MG63 (cell line): ENCODE results near the gene WDR72. TPM values are rescaled to one million over a fixed set of nuclear protein-coding genes. Genes with fewer than 3 reads are reported as not detected.
"Not testable (repeated sequence)": the region's sequence is repeated elsewhere in the genome, so short reads cannot be mapped to it uniquely, and the experiment has no call there.

Experiments used
- DNase-seq: peaks from one replicate; pipeline ENCODE4 v3.0.0-alpha.2; 2020
- H3K27me3 ChIP-seq: fragments of 250-450 bp; sonication (Bioruptor Pico); 2 replicates; pipeline ENCODE4 v1.5.1; 2020; ENCODE audit warnings: mild to moderate bottlenecking, moderate library complexity
- H3K36me3 ChIP-seq: fragments of 250-450 bp; sonication (Bioruptor Pico); 2 replicates; pipeline ENCODE4 v1.5.1; 2020; ENCODE audit warnings: mild to moderate bottlenecking, moderate library complexity
- H3K4me3 ChIP-seq: fragments of 250-450 bp; sonication (Bioruptor Pico); 2 replicates; pipeline ENCODE4 v1.5.1; 2020; ENCODE audit warnings: mild to moderate bottlenecking, moderate library complexity
- H3K9me3 ChIP-seq: fragments of 250-450 bp; sonication (Bioruptor Pico); 2 replicates; pipeline ENCODE4 v1.5.1; 2020; ENCODE audit warnings: mild to moderate bottlenecking, moderate library complexity
- total RNA-seq: library from RNA; depleted of rRNA; stranded (reverse); fragments of >200 nt; shearing (Covaris generic); gene quantifications from 2 replicates; pipeline ENCODE4 v1.2.3, GENCODE V29; 2014; ENCODE audit warnings: low replicate concordance

The WDR72 gene
- total RNA-seq, 1 experiment from 2014 or later: not detected

GRCh38 chr15:53721334-53722087 is 38.0 kb downstream of the WDR72 start:
- no peaks in the 10 kb centered on the region for H3K9me3 ChIP-seq
- no peak for DNase-seq

DNA sequence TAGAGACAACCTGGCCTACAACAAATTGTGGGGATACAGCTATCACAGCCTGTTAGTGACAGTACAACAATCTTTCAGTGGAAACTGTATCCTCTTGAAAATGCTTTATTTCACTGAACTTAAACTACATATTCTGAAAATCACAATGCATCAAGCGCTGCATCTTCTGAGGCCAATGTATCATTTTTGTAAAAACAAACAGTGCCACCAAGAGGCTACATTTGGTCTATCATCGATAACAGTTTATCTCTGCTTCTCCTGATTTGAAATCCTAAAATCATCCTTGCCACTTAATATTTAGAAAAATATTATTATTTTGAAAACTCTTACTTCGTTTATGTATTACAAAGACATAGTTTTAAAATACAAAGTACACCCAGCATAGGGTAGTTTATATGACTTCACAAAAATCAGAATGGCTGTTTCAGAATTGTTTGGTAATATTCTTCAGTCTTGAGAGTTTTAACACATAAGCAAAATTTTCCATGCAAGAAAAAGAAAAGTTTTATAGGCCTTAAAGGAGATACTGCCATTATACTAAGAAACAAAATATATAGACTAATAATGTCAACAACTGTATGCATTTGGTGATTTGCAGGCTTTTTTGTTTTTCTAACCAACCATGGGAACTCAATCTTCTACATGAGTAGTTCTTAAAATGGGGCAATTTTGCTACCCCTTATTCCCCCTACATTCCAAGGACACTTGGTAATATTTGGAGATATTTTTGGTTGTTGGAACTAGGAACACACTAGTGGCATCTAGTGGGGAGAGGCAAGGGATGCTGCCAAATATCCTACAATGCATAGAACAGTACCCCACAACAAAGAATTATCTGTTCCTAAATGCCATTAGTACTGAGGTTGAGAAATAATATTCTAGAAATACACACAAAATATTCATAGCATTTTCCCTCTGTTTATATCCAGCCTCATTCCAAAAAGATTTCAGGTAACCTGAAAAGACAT is 42.3 kb downstream of the WDR72 start:
- Histone ChIP-seq H3K36me3 (no peaks in the 10 kb centered on the region), H3K27me3 (peaks cover 13% of the 10 kb centered on the region), H3K4me3 (no peak overlapping the region), H3K9me3 (no peaks in the 10 kb centered on the region)
- DNase-seq: no peak

More at GRCh38 chr15:53721334-53722087, 38.0 kb downstream of the WDR72 start:
- Histone ChIP-seq H3K36me3 (no peaks in the 10 kb centered on the region), H3K4me3 (no peak overlapping the region), H3K27me3 (peaks cover 13% of the 10 kb centered on the region)

GRCh38 chr15:53713218-53713617 is 46.2 kb downstream of the WDR72 start:
- Histone ChIP-seq H3K9me3 (no peaks in the 10 kb centered on the region), H3K27me3 (peaks cover 25% of the 10 kb centered on the region), H3K36me3 (no peaks in the 10 kb centered on the region), H3K4me3 (no peak overlapping the region)
- DNase-seq: no peak

GRCh38 chr15:53710906-53711305 is 48.6 kb downstream of the WDR72 start:
- no peak for DNase-seq
- H3K9me3 ChIP-seq: no peaks in the 10 kb centered on the region
- H3K36me3 ChIP-seq: no peaks in the 10 kb centered on the region
- H3K27me3 ChIP-seq: peaks cover 25% of the 10 kb centered on the region
- no peak overlapping the region for H3K4me3 ChIP-seq

GRCh38 chr15:53709821-53710220 is 49.6 kb downstream of the WDR72 start:
- H3K9me3 ChIP-seq: no peaks in the 10 kb centered on the region
- no peaks in the 10 kb centered on the region for H3K36me3 ChIP-seq
- H3K27me3 ChIP-seq: peaks cover 21% of the 10 kb centered on the region
- no peak overlapping the region for H3K4me3 ChIP-seq
- DNase-seq: no peak

DNA sequence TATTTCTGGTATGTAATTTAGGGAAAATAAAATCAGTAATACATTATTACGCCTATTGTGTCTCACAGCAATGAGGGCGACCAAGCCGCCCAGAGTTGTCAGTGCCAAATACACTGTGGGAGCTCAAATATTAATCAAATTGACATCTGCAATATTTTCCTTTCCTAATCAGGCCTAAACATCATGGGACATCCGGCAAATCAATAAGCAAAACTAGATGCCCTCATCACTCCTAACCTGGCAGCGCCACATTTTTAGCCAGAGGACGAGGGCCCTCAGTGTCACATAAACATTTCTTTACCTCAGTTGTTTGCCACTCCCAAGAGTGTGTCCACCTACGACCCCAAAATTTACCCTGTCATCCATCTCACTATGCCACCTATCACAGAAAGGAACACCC is 64.1 kb downstream of the WDR72 start:
- Histone ChIP-seq H3K4me3 (no peak overlapping the region), H3K9me3 (no peaks in the 10 kb centered on the region), H3K36me3 (no peaks in the 10 kb centered on the region), H3K27me3 (peaks cover 5% of the 10 kb centered on the region; the same call in 1 of the 2 replicates)
- DNase-seq: no peak

- no peak for DNase-seq
- Histone ChIP-seq H3K27me3 (0 out of 2 replicates have a peak, but pooled peaks cover 2% of the 10 kb centered on the region), H3K4me3 (no peak overlapping the region)
These were observed 65.0 kb downstream of the WDR72 start for GRCh38 chr15:53694476-53694874.

GRCh38 chr15:53693729-53694475 is 65.6 kb downstream of the WDR72 start:
- Histone ChIP-seq H3K27me3 (0 out of 2 replicates have a peak, but pooled peaks cover 2% of the 10 kb centered on the region), H3K9me3 (no peaks in the 10 kb centered on the region), H3K36me3 (no peaks in the 10 kb centered on the region), H3K4me3 (no peak overlapping the region)
- peak; percentile 47 for DNase-seq

More at GRCh38 chr15:53694476-53694874, 65.0 kb downstream of the WDR72 start:
- Histone ChIP-seq H3K9me3 (no peaks in the 10 kb centered on the region), H3K36me3 (no peaks in the 10 kb centered on the region)

GRCh38 chr15:53684162-53684561 is 75.3 kb downstream of the WDR72 start:
- not testable (repeated sequence) for H3K9me3 ChIP-seq, DNase-seq, H3K4me3 ChIP-seq, H3K27me3 ChIP-seq, H3K36me3 ChIP-seq

DNA sequence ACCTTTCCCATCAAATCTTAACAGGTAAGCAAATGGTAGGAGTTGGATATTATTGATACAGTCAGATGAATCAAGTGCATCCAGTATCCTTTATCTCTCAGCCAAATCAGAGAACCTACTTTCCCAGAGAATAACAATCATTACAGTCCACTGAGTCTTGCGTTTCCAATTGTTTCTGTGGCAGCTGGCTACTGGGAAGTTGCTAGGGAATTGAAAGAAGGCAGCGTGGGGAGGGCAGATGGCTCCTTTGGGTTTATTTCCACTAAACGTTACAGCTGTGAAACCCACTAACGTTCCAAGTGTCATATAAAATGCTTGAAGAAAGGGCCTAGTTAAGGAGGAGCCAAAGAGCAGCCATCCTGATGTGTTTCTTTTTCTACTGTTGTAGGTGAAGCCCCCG is 78.4 kb downstream of the WDR72 start:
- no peaks in the 10 kb centered on the region for H3K27me3 ChIP-seq
- DNase-seq: no peak

GRCh38 chr15:53675832-53676231 is 83.6 kb downstream of the WDR72 start:
- Histone ChIP-seq H3K9me3 (no peaks in the 10 kb centered on the region), H3K4me3 (no peak overlapping the region), H3K36me3 (no peaks in the 10 kb centered on the region), H3K27me3 (no peaks in the 10 kb centered on the region)
- no peak for DNase-seq

More for the DNA sequence above, 78.4 kb downstream of the WDR72 start:
- no peaks in the 10 kb centered on the region for H3K9me3 ChIP-seq
- no peak overlapping the region for H3K4me3 ChIP-seq
- no peaks in the 10 kb centered on the region for H3K36me3 ChIP-seq

- DNase-seq: no peak
- Histone ChIP-seq H3K4me3 (no peak overlapping the region), H3K36me3 (no peaks in the 10 kb centered on the region), H3K27me3 (no peaks in the 10 kb centered on the region), H3K9me3 (no peaks in the 10 kb centered on the region)
These were observed 87.9 kb downstream of the WDR72 start for GRCh38 chr15:53671545-53671944.

GRCh38 chr15:53670701-53671100 is 88.8 kb downstream of the WDR72 start:
- no peak for DNase-seq
- Histone ChIP-seq H3K4me3 (no peak overlapping the region), H3K36me3 (no peaks in the 10 kb centered on the region), H3K27me3 (peaks cover 2% of the 10 kb centered on the region; the same call in 1 of the 2 replicates), H3K9me3 (no peaks in the 10 kb centered on the region)

DNA sequence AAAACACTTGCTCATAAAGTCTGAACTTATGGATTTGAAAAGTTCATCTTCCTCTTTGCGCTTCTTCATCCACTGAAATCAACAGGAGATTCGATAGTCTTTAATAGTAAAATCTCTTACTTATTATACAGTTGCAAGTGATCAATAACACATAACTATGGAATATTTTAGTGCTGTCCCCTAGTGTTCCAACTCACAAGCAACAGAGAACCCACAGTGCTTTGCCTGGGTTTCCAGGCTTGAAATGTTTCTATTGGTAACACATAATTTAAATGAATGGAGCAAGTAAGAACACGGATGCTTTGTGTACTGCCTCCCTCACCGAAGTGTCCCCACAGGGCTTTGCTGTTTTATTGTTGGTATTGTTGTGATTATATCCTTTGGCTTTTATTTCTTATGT is 93.5 kb downstream of the WDR72 start:
- DNase-seq: no peak
- Histone ChIP-seq H3K36me3 (no peaks in the 10 kb centered on the region), H3K9me3 (no peaks in the 10 kb centered on the region), H3K4me3 (no peak overlapping the region), H3K27me3 (peaks cover 3% of the 10 kb centered on the region)

- H3K27me3 ChIP-seq: no peaks in the 10 kb centered on the region; the same call in none of the 2 replicates
- no peak for DNase-seq
- H3K9me3 ChIP-seq: no peaks in the 10 kb centered on the region
- H3K4me3 ChIP-seq: no peak overlapping the region
- no peaks in the 10 kb centered on the region for H3K36me3 ChIP-seq
These were observed 100.5 kb downstream of the WDR72 start for GRCh38 chr15:53658827-53659555.

- no peaks in the 10 kb centered on the region; the same call in 1 of the 2 replicates for H3K27me3 ChIP-seq
These were observed 101.2 kb downstream of the WDR72 start for GRCh38 chr15:53658255-53658654.

More at GRCh38 chr15:53658255-53658654, 101.2 kb downstream of the WDR72 start:
- DNase-seq: no peak
- no peak overlapping the region for H3K4me3 ChIP-seq
- H3K9me3 ChIP-seq: no peaks in the 10 kb centered on the region
- H3K36me3 ChIP-seq: no peaks in the 10 kb centered on the region
